GM21526 (cell line): ENCODE data around the gene MPPED1.

ENCODE experiments used
- ATAC-seq: cut with Tn5 transposase; IDR thresholded peaks from one replicate; pipeline ENCODE4 v1.9.1; 2021; ENCODE audit warnings: moderate library complexity; ENCODE audit not compliant: unreplicated experiment, low FRiP score

Gene MPPED1

DNA sequence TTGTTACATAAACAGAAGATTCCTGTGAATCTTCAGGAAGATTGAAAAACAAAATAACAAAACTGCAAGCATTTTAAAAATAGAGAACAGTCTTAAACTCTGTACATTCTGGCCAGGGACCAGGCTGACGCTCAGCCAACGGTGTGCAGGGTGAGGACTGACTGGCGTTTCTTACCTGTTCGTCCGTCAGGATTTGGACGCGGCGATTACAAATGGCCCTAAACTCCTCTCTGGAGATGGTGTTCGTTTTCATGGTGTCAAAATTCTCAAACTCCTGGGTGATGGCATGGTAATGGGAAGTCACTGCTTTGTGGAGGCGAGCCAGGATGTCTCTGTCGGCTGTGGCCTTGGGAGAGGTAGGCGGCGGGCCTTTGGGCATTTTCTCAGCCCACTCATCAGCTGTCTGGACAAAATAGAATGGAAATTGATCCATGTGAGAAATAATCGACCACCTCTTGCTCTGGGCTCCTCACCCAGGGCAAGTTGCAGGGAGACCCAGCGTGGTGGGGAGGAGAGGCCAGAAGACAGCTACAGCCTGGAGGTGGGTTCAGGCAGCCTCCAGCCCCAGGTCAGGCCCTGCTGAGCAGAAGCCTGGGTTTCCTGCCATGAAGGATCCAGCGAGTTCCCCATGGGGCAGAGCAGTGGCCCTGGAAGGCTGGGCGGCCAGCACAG, 143.0 kb downstream of the MPPED1 start:
- ATAC-seq: no peak

DNA sequence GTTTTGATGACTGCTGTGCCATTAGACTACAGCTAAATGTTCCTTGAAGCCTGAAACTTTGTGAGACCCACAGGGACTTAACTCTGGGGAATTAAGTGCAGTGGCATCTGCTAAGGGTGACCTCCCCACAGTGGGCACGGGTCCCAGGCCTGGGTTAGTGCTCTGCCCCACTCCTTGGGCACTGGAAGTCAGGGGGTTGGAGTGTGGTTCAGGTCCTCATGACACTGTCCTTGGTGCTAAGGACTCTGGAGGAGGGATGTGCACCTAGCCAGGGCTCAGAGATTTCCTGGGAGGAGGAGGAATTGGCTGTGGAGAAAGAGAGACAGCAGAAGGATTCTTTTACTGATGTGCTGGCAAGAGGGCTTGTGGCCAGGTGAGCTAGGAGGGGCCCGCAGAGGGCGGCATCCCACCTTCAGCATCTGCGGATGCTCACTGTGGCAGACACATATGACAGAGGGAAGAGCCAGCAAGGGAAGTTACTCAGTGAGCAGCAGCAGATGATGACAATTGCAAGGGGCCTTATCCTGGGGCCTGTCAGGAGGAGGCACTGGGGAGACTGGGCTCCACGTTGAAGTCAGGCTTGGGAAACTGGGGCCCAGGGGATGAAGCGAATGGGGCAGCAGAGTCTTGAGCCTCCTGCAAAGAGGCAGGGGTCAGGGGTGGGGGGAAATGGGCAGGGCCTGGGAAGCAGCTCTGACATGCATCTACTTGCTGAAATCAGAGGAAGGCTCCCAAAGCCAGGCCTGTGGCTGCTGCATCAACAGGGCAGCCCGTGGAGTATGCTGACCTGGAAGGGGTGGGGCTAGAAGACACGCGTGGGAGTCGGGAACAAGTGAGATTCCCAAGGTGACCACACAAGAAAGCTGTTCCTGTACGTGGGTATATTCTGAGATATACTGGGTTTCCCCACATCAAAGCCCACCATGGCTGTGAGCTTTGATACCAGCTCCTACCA, 144.0 kb downstream of the MPPED1 start:
- no peak for ATAC-seq
